Gastrocnemius medialis (tissue), 4 donors: ENCODE data around the gene SEPTIN10. TPM values are rescaled to one million over a fixed set of nuclear protein-coding genes. Genes with fewer than 3 reads are reported as not detected.

Experiments used
- ATAC-seq, 2 donors: fragments of 150-250 bp; one replicate each; pipeline ENCODE4 v1.9.1; 2016
- DNase-seq, 2 donors: peaks; one replicate each; pipeline ENCODE4 v3.0.0-alpha.2; 2019
- H3K27ac ChIP-seq, 4 donors: fragments of 200-600 bp; sonication (generic); 1 replicate in 1 of 4; 2 replicates in 3 of 4; pipeline ENCODE4 v1.5.1; 2016 to 2018; ENCODE audit warnings: mild to moderate bottlenecking in 2 of 4, moderate library complexity in 1 of 4
- H3K27me3 ChIP-seq, 3 donors: fragments of 200-600 bp; sonication (generic) in 2 of 3; 1 replicate in 1 of 3; 2 replicates in 2 of 3; pipeline versions ENCODE4 v1.5.1 to v1.6.0; 2016 to 2019; ENCODE audit warnings: mild to moderate bottlenecking in 1 of 3, moderate library complexity in 1 of 3
- H3K36me3 ChIP-seq, 2 donors: fragments of 200-600 bp; sonication (generic) in 1 of 2; one replicate each; pipeline ENCODE4 v1.5.1; 2017 to 2018
- H3K4me1 ChIP-seq, 2 donors: fragments of 200-600 bp; sonication (generic) in 1 of 2; one replicate each; pipeline ENCODE4 v1.5.1; 2016 to 2017; ENCODE audit warnings: mild to moderate bottlenecking in 2 of 2
- H3K4me3 ChIP-seq, 4 donors: fragments of 200-600 bp; sonication (generic) in 3 of 4; 1 replicate in 1 of 4; 2 replicates in 3 of 4; pipeline ENCODE4 v1.5.1; 2016 to 2019; ENCODE audit warnings: mild to moderate bottlenecking in 2 of 4
- H3K9me3 ChIP-seq, 3 donors: fragments of 200-600 bp; sonication (generic) in 2 of 3; 1 replicate in 1 of 3; 2 replicates in 2 of 3; pipeline ENCODE4 v1.5.1; 2016 to 2019
- POLR2A ChIP-seq, 2 donors: fragments of 450-650 bp; IDR thresholded peaks; one replicate each; pipeline ENCODE4 v1.6.1; 2017; ENCODE audit warnings: antibody characterized with exemption in 2 of 2, mild to moderate bottlenecking in 2 of 2, moderate library complexity in 2 of 2
- in situ Hi-C, 4 donors: fragments of 200-750 bp; cut with MboI; loops; one replicate each; pipeline versions ENCODE4 v1.15.0 to v1.8.0; 2017; ENCODE audit warnings: low sequenced_read_pairs in 4 of 4
- intact Hi-C: fragments of 100-400 bp; cut with DNase I; formaldehyde crosslinking; loops from one replicate; pipeline ENCODE4 v1.15.1; 2023; ENCODE audit warnings: low total_unique reads
- total RNA-seq, 4 donors: library from RNA; depleted of rRNA; stranded (reverse); fragments of >200 nt; gene quantifications; one replicate each; pipeline versions ENCODE4 v1.1.0 to v1.2.3, GENCODE V29; 2016
- TF ChIP-seq, protein P1 (sequence below), 5 experiments: fragments of 450-650 bp in 3 of 5; fragments of 200-600 bp in 2 of 5; sonication (generic) in 2 of 5; IDR thresholded peaks in 4 of 5; conservative IDR thresholded peaks in 1 of 5; 1 replicate in 4 of 5; 2 replicates in 1 of 5; pipeline ENCODE4 v1.5.1; 2016 to 2019; ENCODE audit warnings: antibody characterized with exemption in 5 of 5, mild to moderate bottlenecking in 3 of 5, moderate library complexity in 3 of 5

Gene SEPTIN10
- total RNA-seq, 4 donors from 2014 or later, result 22.3 to 39.4 (median 29.6) TPM

- Histone ChIP-seq H3K27me3 (no peaks in the 10 kb centered on the region), H3K4me3 (no peak overlapping the region), H3K4me1 (no peaks in the 10 kb centered on the region), H3K9me3 (no peaks in the 10 kb centered on the region), H3K27ac (no peak overlapping the region), H3K36me3 (no peaks in the 10 kb centered on the region)
- no peak for ATAC-seq
- in situ Hi-C loops, result no loop called here
- DNase-seq, result no peak
- no peak for TF ChIP-seq POLR2A (IDR thresholded peaks at IDR 0.05)
- TF ChIP-seq, protein P1, sequence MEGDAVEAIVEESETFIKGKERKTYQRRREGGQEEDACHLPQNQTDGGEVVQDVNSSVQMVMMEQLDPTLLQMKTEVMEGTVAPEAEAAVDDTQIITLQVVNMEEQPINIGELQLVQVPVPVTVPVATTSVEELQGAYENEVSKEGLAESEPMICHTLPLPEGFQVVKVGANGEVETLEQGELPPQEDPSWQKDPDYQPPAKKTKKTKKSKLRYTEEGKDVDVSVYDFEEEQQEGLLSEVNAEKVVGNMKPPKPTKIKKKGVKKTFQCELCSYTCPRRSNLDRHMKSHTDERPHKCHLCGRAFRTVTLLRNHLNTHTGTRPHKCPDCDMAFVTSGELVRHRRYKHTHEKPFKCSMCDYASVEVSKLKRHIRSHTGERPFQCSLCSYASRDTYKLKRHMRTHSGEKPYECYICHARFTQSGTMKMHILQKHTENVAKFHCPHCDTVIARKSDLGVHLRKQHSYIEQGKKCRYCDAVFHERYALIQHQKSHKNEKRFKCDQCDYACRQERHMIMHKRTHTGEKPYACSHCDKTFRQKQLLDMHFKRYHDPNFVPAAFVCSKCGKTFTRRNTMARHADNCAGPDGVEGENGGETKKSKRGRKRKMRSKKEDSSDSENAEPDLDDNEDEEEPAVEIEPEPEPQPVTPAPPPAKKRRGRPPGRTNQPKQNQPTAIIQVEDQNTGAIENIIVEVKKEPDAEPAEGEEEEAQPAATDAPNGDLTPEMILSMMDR (IDR thresholded peaks at IDR 0.05 in 4 of 5, conservative IDR thresholded peaks at IDR 0.05 in 1 of 5), result no peak
- intact Hi-C loops, result no loop called here
These were observed 19.7 kb upstream of the SEPTIN10 start for GRCh38 chr2:109633284-109633961.

DNA sequence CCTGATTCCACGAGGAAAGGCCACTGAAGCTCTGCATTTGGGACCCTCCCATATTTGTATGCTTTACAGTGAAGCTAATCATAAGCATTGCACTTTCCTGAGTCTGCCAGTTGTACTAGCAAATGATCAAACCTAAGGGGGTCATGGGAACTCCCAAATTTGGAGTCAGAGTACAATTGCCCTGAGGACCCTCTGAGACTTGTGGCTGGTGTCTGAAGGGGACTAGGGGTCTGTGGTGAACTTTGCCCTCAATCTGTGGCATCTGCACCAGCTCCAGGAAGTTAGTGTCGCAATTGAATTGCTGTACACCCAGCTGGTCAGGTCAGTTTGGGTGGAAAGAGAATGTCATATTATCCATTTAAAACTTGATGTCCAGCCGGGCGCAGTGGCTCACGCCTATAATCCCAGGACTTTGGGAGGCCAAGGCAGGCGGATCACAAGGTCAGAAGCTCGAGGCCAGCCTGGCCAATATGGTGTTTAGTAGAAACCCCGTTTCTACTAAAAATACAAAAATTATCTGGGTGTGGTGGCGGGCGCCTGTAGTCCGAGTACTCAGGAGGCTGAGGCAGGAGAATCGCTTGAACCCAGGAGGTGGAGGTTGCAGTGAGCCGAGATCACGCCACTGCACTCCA lies 18.5 kb upstream of the SEPTIN10 start:
- Histone ChIP-seq H3K9me3 (no peaks in the 10 kb centered on the region), H3K4me1 (no peaks in the 10 kb centered on the region), H3K27me3 (no peaks in the 10 kb centered on the region), H3K36me3 (no peaks in the 10 kb centered on the region), H3K27ac (no peak overlapping the region), H3K4me3 (no peak overlapping the region)
- intact Hi-C loops (no loop called here), in situ Hi-C loops (no loop called here)
- DNase-seq (no peak), ATAC-seq (no peak)
- TF ChIP-seq, protein P1 (IDR thresholded peaks at IDR 0.05 in 4 of 5, conservative IDR thresholded peaks at IDR 0.05 in 1 of 5), result no peak
- TF ChIP-seq POLR2A (IDR thresholded peaks at IDR 0.05), result no peak

DNA sequence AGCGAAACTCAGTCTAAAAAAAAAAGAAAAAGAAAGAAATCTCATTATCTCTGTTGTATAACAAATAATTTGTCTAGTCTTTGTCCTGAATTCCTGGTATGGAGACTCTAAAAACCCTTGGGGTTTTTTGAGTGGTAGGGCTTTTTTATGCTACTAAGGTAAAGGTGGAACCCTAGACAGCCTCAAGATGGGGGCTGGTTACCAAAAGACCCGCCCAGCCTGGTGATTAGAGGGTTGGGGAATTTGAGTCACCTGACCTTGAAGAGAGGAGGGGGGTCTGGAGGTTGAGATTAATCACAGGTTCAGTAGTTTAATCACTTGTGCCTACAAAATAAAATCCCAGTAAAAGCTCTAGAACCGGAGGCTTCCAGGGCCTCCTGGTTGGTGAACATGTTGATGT lies 18.0 kb upstream of the SEPTIN10 start:
- intact Hi-C loops (no loop called here), in situ Hi-C loops (no loop called here)
- no peaks in the 10 kb centered on the region for H3K27me3 ChIP-seq
- H3K4me1 ChIP-seq, result no peaks in the 10 kb centered on the region
- TF ChIP-seq, protein P1 (IDR thresholded peaks at IDR 0.05 in 4 of 5, conservative IDR thresholded peaks at IDR 0.05 in 1 of 5), result no peak
- no peak for TF ChIP-seq POLR2A (IDR thresholded peaks at IDR 0.05)
- no peak for ATAC-seq
- H3K9me3 ChIP-seq, result no peaks in the 10 kb centered on the region
- H3K4me3 ChIP-seq, result no peak overlapping the region
- no peaks in the 10 kb centered on the region for H3K36me3 ChIP-seq
- DNase-seq, result no peak
- H3K27ac ChIP-seq, result no peak overlapping the region

- no peaks in the 10 kb centered on the region for H3K9me3 ChIP-seq
- intact Hi-C loops, result no loop called here
- in situ Hi-C loops, result no loop called here
These were observed 17.0 kb upstream of the SEPTIN10 start for GRCh38 chr2:109630441-109631430.

More at GRCh38 chr2:109630441-109631430, 17.0 kb upstream of the SEPTIN10 start:
- no peak for TF ChIP-seq POLR2A (IDR thresholded peaks at IDR 0.05)
- TF ChIP-seq, protein P1 (IDR thresholded peaks at IDR 0.05 in 4 of 5, conservative IDR thresholded peaks at IDR 0.05 in 1 of 5), result no peak
- Histone ChIP-seq H3K4me3 (no peak overlapping the region), H3K4me1 (no peaks in the 10 kb centered on the region), H3K36me3 (no peaks in the 10 kb centered on the region), H3K27me3 (no peaks in the 10 kb centered on the region), H3K27ac (no peak overlapping the region)
- DNase-seq, result no peak
- ATAC-seq, result no peak
